GM18861 (cell line): Measurements from ENCODE around the gene CDC34.
"Not testable (repeated sequence)": the region's sequence is repeated elsewhere in the genome, so short reads cannot be mapped to it uniquely, and the experiment has no call there.

Experiments
- ATAC-seq: cut with Tn5 transposase; IDR thresholded peaks from one replicate; pipeline ENCODE4 v1.9.1; 2021; ENCODE audit not compliant: unreplicated experiment

The CDC34 gene

DNA sequence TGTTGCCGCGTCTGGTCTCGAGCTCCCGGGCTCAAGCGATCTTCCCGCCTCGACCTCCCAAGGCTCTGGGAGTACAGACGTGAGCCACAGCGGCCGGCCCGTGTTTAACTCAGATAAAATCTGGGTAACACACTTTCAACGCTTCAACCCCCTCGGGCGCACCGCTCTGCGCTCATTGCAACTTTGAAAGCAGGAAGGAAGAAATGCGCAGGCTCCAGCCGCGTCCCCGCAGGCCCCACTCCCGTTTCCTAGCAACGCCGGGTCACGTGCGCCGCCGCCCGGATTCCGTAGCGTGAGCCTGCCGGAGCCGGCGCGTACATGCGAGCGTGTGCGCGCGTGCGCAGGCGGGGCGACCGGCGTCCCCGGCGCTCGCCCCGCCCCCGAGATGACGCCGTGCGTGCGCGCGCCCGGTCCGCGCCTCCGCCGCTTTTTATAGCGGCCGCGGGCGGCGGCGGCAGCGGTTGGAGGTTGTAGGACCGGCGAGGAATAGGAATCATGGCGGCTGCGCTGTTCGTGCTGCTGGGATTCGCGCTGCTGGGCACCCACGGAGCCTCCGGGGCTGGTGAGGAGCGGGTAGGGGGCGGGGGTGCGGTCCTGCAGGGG lies 40.7 kb downstream of the CDC34 start, which contains the start of gene BSG:
Gene BSG, plus strand, starts transcription at position 457 of the 603 bp plus-strand sequence. Its CDS starts 39 bp downstream, at position 496.
- ATAC-seq = peak; percentile 75

DNA sequence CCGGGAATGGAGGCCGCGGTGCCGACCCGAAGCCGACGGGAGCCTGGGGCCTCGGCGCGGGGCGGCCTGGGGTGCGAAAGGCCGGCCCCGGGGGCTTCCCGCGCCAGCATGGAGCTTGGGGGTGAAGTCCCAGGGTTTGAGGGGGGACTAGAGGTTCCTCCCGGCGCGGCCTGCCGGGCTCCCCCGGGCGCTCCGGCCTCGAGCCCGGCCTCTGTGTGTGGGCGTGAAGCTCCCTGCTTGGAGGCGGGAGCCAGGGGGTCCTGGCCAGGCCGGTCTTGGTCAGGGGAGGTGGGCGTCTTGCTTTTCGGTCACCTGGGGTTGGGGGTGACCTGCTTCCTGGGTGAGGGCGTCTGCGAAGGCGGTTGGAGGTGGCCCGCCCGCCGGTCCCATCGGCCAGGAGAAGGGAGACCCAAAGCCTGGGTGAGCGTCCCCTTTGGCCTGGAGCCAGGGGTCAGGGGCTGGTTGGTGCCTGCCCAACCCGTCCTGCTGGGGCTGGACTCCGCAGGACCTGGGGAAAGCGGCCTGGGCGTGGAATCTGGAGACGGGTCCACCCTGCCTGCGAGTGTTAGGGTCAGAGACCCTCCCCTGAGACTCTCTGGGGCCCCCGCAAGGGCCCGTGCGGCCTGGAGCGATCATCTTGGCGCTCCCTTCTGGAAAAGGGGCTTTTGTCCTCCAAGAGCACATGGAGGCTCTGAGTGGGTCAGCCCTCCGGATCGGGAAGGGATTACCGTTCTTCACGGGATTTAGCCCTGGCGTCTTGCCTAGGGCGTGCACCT lies 41.4 kb downstream of the CDC34 start:
- ATAC-seq = no peak

DNA sequence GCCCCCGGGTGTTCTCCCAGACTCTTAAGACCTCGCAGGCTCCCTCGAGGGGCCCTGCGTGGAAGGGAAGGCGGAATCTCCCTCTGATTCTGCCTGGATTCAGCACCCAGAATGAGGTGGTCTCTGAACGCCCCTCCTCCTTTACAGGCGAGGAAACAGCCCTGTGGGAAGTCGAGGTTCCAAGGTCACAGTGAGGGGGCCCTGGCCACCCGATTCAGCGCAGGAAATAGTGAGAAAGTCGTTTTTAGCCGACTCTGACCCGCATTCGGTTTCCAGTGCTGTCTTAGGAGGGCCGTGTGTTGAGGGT lies 41.9 kb downstream of the CDC34 start:
- ATAC-seq = no peak

DNA sequence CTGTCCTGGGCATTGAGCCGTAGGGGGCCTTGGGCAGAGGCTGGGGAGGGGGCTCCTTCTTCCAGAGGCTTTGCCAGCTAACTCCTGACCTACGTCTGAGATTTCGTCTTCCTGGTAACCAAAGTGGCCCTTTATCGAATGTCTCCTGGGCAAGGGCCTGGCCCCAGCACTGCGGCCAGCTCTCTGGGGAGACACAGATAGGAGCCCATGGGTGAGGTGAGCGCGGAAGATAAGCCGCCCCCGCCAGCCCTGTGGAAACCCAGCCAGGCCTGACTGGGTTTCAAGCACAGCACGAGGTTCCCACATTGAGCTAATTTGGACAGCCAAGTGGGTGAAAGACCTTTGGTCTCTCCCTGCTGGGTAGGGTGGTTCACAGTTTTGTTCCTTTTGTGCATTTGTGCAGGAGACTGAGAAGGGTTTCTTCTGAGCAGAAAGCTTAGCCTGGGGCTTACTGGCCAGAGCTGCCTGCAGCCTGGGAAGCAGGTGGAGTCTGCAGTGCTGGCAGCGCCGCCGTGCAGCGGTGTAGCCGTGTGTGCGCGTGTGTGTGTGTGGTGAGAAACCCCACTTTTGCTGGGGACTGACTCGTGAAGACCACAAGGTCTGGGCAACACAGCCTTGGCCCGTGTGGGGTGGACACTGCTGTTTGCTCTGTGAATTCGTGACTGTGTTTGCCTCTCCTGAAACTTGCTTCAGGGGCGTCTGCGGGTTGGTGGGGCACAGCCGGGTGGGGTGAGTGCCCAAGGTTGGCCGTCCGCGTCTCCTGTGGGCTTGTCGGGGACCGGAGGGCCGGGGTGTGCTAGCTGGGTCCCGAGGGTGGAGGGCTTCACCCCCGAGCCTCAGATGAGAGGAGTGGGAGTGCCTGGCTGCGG lies 43.3 kb downstream of the CDC34 start:
- ATAC-seq = no peak

DNA sequence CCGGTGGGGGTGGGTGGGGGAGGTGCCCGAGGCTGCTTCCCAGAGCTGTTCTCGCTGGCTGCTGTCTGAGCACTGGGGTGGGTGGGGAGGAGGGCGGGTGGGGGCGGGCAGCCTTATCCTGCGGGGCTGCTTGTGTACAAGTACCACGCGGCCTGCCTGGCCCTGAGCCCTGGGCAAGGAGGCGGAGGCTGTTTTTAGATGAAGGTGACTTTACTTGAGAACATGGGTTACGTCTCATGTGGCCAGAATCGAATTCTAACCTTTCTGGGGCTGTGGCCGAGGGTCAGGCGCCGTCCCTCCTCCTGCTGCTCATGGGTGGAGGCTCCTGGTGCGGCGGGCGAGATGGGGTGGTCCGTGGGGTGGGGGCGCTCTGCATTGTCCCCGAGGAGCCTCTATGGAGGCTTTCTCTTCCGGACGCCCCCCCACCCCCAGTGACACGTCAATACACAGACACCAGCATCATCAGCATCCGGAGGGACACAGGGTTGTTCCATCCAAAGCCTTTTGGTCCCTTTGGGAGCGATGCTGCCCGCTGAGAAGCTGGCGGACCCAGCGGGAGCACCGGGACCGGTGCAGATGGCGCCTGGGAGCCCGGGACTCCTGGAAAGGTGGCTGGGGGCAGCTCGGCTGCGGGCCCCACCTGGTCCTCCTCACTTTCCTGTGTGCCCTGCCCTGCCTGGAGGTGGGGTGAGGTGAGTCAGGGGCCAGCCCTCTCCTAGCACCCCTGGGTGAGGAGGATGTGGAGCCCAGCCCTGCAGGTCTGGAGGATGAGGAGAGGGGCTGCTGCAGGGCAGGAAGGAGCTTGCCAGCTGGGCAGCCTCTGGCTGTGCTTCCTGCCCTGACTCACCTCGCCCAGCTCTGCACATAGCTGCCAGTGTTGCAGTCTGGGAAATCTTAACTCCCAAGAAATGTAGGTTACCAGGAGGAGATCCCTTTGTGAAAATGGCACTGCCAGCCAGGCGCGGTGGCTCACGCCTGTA lies 44.3 kb downstream of the CDC34 start:
- no peak for ATAC-seq

DNA sequence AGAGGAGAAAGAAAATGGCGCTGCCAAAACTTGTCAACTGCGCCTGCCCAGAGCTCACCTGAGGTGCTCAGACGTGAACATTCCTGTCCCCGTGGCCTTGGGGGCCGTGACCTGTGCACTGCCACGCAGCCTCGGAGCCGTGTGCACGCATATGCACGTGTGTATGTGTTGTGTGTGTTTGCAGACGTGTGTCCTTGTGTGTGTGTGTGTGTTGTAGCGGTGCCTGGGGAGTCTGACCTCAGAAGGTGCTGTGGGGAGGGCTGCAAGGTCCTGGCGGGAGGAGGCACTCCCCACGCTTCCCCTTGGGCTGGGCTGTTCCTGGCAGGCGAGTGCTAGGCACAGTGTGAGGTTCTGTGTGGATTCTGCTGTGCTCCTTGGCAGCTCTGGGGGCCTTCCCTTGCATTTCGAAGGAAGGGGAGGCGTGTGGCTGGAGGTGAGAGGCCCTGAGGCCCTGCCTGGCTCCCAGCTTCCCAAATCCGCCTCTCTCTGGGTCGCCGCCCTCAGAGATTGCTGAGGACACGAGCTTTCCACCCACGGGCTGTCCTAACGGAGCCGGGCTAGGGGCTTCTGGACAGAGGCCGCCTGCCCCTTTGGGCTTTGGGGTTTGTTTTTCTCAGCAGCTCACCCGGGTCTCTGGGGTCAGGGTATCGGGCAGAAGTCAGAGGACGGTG lies 45.3 kb downstream of the CDC34 start:
- ATAC-seq = no peak

DNA sequence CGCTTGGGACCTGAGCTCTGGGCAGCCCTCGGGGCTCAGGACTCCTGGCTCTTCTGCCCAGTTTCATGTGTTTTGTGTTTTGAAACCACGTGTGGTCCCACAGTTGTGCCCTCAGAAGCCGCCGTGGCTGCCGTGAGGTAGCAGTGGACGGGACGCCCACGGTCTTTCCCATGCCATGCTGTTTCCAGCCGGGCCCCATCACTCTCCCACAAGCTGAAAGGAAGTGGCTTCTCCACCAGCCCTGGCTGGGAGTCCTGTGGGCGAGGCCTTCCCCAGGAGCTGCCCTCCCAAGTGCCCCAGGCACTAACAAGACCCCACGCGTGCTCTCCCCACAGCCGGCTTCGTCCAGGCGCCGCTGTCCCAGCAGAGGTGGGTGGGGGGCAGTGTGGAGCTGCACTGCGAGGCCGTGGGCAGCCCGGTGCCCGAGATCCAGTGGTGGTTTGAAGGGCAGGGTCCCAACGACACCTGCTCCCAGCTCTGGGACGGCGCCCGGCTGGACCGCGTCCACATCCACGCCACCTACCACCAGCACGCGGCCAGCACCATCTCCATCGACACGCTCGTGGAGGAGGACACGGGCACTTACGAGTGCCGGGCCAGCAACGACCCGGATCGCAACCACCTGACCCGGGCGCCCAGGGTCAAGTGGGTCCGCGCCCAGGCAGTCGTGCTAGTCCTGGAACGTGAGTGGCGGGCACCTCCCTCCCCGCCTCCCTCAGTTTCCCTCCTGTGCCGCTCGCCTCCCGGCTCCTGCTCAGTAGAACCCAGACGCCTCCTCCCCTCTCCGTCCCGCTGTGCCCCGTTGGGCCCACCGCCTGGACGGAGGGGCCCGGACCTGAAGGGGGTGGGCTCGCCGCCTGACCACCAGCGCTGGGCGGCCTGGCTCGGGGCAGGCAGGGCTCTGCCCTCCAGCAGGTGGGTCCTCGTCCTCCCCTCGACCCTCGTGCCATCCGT lies 46.2 kb downstream of the CDC34 start:
- ATAC-seq = no peak

DNA sequence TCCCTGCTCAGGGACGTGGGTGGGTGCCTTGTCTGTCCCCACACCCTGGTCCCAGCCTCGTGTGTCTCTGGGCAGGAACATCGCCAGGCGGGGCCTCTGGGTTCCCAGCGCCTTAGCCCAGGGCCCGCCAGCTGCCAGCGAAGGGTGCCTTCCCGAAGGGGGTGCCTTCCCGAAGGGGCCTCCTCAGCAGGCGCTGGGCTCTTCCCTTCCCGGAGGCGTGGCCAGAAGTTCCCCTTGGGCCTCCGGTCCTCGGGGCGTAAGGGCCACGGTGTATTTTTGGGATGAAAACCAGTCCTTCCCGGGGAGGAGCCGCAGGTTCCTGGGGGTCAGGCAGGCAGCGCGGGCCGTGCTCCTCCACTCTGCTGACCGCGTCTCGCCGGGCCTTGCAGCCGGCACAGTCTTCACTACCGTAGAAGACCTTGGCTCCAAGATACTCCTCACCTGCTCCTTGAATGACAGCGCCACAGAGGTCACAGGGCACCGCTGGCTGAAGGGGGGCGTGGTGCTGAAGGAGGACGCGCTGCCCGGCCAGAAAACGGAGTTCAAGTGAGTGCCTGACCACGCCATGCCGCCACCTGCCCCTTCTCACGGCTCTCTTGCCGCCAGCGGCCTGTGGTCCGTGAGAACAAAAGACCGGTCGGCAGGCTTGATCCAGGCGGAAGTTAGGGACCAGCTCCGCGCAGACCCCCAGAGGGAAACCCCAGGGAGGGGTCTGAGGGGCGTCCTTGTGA lies 47.7 kb downstream of the CDC34 start:
- ATAC-seq = no peak

DNA sequence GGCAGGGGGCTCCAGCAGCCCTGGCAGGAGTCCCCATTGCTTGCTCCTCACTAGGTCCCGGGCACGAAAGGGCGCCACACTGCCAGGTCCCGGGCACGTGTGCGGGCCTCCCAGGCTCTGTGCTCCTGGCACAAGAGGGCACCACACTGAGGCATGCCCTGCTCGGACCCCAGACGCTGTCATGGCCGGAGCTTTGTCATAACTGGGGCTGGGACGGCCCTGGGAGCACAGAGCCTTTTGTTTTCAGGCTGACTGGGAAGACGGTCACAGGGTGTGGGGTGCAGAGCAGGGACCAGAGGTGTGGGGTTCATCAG lies 48.2 kb downstream of the CDC34 start:
- no peak for ATAC-seq

DNA sequence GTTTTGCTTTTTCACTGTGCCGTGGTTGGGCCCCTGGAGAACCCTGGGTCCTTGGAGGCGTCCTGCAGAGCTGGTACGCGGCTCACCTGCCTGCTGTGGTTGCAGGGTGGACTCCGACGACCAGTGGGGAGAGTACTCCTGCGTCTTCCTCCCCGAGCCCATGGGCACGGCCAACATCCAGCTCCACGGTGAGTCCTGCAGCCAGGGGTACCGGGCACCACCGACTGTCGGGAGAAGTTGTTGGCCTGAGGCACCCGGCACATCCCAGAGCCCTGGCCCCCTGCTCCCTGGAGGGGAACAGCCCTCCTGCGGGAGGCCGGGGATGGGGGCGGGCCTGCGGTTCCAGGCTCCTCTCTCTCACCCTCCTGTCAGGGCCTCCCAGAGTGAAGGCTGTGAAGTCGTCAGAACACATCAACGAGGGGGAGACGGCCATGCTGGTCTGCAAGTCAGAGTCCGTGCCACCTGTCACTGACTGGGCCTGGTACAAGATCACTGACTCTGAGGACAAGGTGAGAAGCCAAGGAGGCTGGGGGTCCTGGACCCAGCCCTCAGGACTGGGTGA lies 48.8 kb downstream of the CDC34 start:
- no peak for ATAC-seq

DNA sequence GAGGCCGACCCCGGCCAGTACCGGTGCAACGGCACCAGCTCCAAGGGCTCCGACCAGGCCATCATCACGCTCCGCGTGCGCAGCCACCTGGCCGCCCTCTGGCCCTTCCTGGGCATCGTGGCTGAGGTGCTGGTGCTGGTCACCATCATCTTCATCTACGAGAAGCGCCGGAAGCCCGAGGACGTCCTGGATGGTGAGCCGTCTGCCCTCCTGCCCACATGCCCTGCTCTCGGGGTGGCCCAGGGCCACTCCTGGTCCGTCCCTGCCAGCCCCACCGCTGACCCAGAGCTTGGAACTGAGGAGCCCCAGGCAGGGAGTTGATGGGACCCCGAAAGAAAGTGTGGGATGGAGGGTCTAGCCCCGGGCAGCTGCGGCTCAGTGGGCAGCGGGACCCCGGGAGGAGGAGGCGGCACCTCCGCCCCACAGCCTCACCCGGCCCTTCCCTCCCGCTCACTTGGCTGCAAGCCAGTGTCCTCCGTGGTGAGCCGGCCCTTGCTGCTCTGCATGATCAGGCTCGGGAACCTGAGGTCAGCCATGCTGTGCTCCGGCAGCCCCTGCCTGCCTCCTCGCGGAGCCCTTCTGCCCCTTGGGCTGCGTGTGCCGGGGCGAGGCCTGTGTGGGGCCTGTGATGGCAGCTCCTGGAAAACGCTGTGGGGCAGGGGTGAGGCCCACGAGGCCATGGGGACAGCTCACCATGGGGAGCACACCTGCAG lies 50.0 kb downstream of the CDC34 start:
- ATAC-seq = no peak

DNA sequence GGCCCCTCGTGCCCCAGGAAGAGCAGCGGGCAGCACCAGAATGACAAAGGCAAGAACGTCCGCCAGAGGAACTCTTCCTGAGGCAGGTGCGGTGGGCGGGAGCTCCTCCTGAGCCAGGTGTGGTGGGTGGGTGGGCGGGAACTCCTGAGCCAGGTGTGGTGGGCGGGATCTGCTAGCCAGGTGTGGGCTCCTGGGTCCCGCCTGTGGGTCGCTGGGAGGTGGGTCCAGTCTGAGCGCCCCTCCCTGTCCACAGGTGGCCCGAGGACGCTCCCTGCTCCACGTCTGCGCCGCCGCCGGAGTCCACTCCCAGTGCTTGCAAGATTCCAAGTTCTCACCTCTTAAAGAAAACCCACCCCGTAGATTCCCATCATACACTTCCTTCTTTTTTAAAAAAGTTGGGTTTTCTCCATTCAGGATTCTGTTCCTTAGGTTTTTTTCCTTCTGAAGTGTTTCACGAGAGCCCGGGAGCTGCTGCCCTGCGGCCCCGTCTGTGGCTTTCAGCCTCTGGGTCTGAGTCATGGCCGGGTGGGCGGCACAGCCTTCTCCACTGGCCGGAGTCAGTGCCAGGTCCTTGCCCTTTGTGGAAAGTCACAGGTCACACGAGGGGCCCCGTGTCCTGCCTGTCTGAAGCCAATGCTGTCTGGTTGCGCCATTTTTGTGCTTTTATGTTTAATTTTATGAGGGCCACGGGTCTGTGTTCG lies 51.1 kb downstream of the CDC34 start:
- ATAC-seq = no peak

DNA sequence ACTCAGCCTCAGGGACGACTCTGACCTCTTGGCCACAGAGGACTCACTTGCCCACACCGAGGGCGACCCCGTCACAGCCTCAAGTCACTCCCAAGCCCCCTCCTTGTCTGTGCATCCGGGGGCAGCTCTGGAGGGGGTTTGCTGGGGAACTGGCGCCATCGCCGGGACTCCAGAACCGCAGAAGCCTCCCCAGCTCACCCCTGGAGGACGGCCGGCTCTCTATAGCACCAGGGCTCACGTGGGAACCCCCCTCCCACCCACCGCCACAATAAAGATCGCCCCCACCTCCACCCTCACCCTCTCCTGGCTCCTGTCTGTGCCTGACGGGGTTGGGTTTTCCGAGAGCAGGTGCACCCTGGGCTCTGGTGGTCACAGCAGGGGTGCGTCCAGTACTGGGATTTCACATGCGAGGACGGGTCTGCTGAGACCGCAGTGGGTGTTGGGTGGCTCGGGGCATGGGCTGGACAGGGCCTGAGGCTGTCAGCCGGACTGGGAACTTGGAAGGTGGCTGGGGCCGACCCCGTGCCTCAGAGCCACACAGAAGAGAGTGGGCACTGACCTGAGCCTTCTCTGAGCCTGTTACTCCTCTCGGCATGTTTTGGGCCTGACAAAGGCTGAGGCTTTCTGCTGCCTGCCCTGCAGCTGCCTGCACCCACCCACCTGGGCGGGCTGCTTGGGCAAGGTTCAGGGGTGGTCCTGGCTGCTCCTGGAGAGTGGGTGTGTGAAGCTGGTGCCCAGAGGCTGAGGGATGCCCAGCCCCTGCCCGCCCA lies 51.8 kb downstream of the CDC34 start:
- no peak for ATAC-seq

DNA sequence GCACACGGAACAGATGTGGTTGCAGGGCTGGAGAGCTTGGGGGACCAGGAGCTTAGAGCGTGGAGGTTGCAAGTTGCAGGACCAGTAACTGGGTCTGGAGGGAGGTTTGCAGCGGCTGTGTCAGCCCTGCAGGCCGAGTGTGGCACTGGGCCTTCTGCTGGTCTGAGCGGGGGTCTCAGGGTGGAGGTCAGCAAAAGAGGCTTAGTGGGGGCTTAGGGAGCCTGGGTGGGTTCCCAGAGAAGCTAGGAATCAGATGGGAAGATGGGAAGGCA lies 52.3 kb downstream of the CDC34 start:
- ATAC-seq = no peak

DNA sequence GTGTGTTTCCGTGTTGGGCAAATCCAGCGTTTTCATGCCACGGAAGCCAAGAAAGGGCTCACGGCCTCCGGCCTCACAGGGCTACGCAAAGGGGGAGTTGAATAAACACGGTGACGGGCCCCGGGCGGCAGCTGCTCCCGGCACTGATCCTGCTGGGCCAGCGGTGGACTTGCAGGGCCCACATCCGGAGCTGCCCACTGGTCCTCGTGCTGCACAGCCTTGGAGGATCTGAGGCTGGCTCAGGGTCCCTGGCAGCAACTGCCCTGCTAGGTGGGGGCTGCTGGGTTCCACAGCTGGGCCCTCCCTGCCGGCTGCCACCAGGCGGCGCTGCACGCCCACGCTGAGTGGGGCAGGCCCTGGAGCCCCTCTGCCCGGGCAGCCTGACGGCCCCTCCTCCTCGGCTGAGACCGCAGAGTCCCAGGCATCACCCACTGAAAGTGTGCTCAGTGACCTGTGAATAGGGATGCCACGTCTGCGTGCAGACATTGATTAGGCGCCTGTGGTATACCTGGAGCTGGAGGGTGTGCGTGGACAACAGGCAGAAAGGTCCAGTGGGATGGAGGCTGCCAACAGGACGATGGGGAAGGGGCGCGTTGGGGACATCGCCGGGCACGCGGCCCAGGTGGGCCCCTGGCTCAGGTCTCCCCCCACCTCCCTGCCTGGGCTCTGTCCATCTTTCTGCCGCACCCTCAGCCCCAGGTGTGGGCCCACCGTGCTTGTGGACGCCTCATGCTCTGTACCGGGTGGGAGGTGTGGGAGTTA lies 52.9 kb downstream of the CDC34 start:
- no peak for ATAC-seq

DNA sequence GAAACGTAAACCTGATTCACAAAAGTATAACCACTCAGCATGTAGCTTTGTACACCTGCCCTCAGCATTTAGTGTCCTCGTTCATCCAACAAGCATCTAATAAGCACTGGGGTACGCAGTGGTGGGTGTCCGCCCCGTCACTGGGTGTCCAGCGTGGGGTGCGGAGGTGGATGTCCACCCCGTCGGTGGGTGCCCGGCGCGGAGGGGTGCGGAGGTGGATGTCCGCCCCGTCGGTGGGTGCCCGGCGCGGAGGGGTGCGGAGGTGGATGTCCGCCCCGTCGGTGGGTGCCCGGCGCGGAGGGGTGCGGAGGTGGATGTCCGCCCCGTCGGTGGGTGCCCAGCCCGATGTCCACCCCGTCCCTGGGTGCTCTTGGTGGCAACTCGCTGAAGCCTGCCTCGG lies 53.6 kb downstream of the CDC34 start:
- not testable (repeated sequence) for ATAC-seq
